ENCODE data around the gene PCDH12. TPM values are rescaled to one million over a fixed set of nuclear protein-coding genes. Genes with fewer than 3 reads are reported as not detected.
A peak's percentile ranks its signal among the peaks of the same experiment; 100 is the strongest.

Gene PCDH12
- total and polyA plus RNA-seq, 8 donors, result 0.32 to 1.7 (median 0.93) TPM

DNA sequence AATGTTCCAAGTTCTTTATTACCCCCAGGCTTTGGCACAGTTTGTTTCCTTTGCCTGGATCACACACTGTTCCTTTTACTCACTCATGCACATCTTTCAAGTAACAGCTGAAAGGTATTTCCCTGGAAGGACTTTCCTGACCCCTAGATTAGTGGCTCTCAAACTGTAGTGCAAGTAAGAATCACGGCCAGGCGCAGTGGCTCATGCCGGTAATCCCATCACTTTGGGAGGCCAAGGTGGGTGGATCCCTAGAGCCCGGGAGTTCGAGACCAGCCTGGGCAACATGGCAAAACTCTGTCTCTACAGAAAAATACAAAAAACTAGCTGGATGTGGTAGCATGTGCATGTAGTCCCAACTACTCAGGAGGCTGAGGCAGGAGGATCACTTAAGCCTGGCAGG is 53.5 kb downstream of the PCDH12 start:
- H3K4me1 ChIP-seq, result no peaks in the 10 kb centered on the region
- no peak for ATAC-seq
- intact Hi-C loops (cut with DNase I), result no loop called here
- H3K36me3 ChIP-seq, result no peaks in the 10 kb centered on the region
- no peak overlapping the region for H3K27ac ChIP-seq
- DNase-seq, result no peak
- no peak for FAIRE-seq
- TF ChIP-seq, protein P1, sequence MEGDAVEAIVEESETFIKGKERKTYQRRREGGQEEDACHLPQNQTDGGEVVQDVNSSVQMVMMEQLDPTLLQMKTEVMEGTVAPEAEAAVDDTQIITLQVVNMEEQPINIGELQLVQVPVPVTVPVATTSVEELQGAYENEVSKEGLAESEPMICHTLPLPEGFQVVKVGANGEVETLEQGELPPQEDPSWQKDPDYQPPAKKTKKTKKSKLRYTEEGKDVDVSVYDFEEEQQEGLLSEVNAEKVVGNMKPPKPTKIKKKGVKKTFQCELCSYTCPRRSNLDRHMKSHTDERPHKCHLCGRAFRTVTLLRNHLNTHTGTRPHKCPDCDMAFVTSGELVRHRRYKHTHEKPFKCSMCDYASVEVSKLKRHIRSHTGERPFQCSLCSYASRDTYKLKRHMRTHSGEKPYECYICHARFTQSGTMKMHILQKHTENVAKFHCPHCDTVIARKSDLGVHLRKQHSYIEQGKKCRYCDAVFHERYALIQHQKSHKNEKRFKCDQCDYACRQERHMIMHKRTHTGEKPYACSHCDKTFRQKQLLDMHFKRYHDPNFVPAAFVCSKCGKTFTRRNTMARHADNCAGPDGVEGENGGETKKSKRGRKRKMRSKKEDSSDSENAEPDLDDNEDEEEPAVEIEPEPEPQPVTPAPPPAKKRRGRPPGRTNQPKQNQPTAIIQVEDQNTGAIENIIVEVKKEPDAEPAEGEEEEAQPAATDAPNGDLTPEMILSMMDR (IDR thresholded peaks at IDR 0.05), result no peak
- no peak overlapping the region for H3K4me3 ChIP-seq
- H3K27me3 ChIP-seq, result no peaks in the 10 kb centered on the region
- WGBS, 2 donors, result 77 to 80% methylated on average over 5 of the region's 5 CpGs
- H3K9me3 ChIP-seq, result no peaks in the 10 kb centered on the region

DNA sequence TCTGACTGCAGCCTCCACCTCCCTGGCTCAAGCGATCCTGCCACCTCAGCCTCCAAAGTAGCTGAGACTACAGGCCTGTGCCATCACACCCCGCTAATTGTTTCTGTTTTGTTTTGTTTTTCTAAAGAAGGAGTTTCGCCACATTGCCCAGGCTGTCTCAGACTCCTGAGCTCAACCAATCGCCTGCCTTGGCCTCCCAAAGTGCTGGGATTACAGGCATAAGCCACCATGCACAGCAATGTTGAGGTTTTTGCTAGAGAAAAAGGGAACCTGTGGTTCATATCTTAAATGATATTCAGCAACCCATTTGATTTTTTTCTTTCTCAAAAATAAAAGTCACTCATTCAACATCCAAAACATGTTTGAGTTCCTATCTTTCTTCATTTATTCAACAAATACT is 54.7 kb downstream of the PCDH12 start:
- Histone ChIP-seq H3K36me3 (no peaks in the 10 kb centered on the region), H3K9me3 (no peaks in the 10 kb centered on the region), H3K27me3 (no peaks in the 10 kb centered on the region), H3K27ac (no peak overlapping the region), H3K4me3 (no peak overlapping the region), H3K4me1 (no peaks in the 10 kb centered on the region)
- DNase-seq (no peak), ATAC-seq (peak in 1 of 4 donors; percentile 50), FAIRE-seq (no peak)
- WGBS, 2 donors, result 69 to 83% methylated on average over 4 of the region's 4 CpGs
- TF ChIP-seq, protein P1 (IDR thresholded peaks at IDR 0.05), result no peak
- intact Hi-C loops (cut with DNase I), result no loop called here

DNA sequence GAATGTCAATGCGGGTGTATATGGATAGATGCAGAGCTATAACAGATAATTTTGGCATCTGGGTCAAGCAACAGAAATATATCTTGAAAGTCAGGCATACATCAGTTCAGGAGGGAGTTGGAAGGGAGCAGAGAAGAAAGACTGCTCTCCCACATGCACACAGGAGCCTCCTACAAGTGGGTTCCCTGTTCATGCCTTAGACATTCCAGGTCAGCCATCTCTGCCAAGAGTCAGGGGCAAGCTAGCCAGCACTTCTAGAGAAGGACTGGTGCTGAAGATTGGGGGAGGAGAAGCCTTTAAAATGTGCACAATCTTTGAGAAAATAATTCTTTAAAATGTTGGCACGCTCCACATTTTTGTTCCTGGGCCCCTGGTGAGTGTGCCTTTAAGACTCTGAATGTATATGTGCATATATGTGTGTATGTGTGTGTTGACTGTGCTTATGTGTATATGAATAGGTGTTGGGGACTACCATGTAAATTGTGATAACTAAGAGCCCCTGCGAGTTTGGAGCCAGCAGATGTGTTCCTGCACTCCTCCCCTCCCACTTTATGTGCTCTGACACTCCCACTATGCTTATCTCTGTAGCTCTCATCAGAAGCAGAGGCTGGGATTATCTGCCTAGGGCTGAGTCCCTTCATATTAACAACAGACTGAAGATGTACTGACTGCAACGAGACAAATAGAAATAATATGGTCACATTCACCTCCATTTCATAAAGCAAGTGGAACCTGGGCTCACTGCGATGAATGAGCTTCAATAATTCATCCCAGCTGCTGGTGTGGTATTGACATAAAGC is 55.8 kb downstream of the PCDH12 start:
- H3K27me3 ChIP-seq, result no peaks in the 10 kb centered on the region
- no peaks in the 10 kb centered on the region for H3K4me1 ChIP-seq
- 54 to 58% methylated on average over 5 of the region's 5 CpGs for WGBS, 2 donors
- no peak overlapping the region for H3K27ac ChIP-seq
- H3K9me3 ChIP-seq, result no peaks in the 10 kb centered on the region
- ATAC-seq (no peak), DNase-seq (no peak), FAIRE-seq (no peak)
- H3K36me3 ChIP-seq, result no peaks in the 10 kb centered on the region
- TF ChIP-seq, protein P1 (IDR thresholded peaks at IDR 0.05), result no peak
- no peak overlapping the region for H3K4me3 ChIP-seq
- intact Hi-C loops (cut with DNase I), result no loop called here

DNA sequence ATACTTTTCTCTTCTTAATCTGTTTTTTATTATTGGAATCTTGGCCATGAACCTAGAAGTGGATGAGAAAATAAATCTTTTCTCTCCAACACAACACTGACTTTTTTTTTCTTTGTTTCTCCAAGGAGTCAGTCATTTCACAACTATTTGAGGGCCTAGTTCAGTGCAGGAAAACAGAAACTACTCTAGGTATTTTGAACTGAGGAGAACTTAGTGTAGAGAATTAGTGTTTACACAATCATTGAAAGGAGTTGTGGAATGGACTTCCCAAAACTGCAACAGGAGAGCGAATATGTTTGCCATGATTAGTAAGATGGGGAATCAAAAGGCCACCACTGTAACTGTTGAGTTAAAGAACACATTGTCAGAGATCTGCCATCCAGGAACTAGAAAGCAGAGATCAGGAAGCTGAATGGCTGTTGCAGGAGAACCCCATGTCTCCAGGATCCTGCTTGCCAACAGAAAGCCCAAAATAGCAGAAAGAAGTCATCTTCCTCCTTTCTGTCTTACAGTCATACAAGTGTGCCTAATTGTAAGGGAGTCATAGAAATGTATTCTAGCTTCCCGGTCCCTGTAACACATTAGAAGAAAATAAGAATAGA is 59.5 kb downstream of the PCDH12 start:
- Histone ChIP-seq H3K27ac (no peak overlapping the region), H3K36me3 (no peaks in the 10 kb centered on the region), H3K4me3 (no peak overlapping the region), H3K4me1 (no peaks in the 10 kb centered on the region), H3K27me3 (no peaks in the 10 kb centered on the region), H3K9me3 (no peaks in the 10 kb centered on the region)
- 65 to 87% methylated on average over 2 of the region's 2 CpGs for WGBS, 2 donors
- DNase-seq (no peak), FAIRE-seq (no peak), ATAC-seq (peak in 2 of 4 donors; percentile 32 to 46)
- intact Hi-C loops (cut with DNase I), result no loop called here
- TF ChIP-seq, protein P1 (IDR thresholded peaks at IDR 0.05), result no peak

DNA sequence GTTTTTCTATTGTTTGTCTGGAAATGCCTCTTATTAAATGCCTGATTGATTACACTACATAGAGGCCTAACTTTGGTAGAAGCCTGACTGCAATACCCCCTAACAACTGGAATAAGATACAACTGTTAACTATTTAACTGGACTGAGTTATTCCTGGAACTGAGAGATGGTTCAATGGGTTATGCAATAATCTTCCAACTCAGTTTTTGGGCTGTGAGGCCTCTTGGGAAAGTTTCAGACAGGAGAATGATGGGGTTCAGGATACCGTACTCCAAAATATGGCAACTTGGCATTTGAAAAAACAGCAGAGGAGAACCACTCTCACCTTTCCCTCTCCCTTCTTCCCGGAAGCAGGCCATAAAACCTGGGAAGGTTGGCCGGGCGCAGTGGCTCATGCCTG is 60.6 kb downstream of the PCDH12 start:
- H3K4me3 ChIP-seq, result no peak overlapping the region

More for the DNA sequence above, 60.6 kb downstream of the PCDH12 start:
- TF ChIP-seq, protein P1 (IDR thresholded peaks at IDR 0.05), result no peak
- Histone ChIP-seq H3K27me3 (no peaks in the 10 kb centered on the region), H3K9me3 (no peaks in the 10 kb centered on the region), H3K4me1 (no peaks in the 10 kb centered on the region), H3K27ac (no peak overlapping the region), H3K36me3 (no peaks in the 10 kb centered on the region)
- DNase-seq, result no peak
- intact Hi-C loops (cut with DNase I), result no loop called here
- ATAC-seq, result no peak
- no peak for FAIRE-seq
- 91 to 96% methylated on average over 4 of the region's 4 CpGs for WGBS, 2 donors

All from pancreas (tissue), 10 donors.